Choroid plexus epithelial cell (primary cell): ENCODE data around the gene IGSF3.

Experiments used
- DNase-seq: peaks from one replicate; pipeline ENCODE4 v3.0.0-alpha.2; 2010; ENCODE audit warnings: low read depth
- H3K4me3 ChIP-seq: 2 replicates; pipeline ENCODE4 v1.5.1; 2011; ENCODE audit warnings: low read depth, mild to moderate bottlenecking, control low read depth, low read length, moderate library complexity
- CTCF ChIP-seq: conservative IDR thresholded peaks from 2 replicates; pipeline ENCODE4 v1.5.1; 2011; ENCODE audit warnings: low read depth, mild to moderate bottlenecking, control low read depth, inconsistent platforms, low read length, moderate library complexity

The IGSF3 gene

GRCh38 chr1:116679828-116680628, 12.5 kb upstream of the IGSF3 start:
- no peak overlapping the region for H3K4me3 ChIP-seq
- no peak for DNase-seq
- no peak for TF ChIP-seq CTCF

- no peak overlapping the region for H3K4me3 ChIP-seq
- DNase-seq = no peak
- peak; percentile 20 for TF ChIP-seq CTCF
These were observed 11.7 kb upstream of the IGSF3 start for GRCh38 chr1:116679091-116679827.

- DNase-seq = no peak
- no peak for TF ChIP-seq CTCF
- no peak overlapping the region for H3K4me3 ChIP-seq
These were observed 11.2 kb upstream of the IGSF3 start for GRCh38 chr1:116678732-116679090.

- TF ChIP-seq CTCF = no peak
- H3K4me3 ChIP-seq = no peak overlapping the region
- no peak for DNase-seq
These were observed 10.0 kb upstream of the IGSF3 start for GRCh38 chr1:116677474-116678062.

- DNase-seq = no peak
- H3K4me3 ChIP-seq = no peak overlapping the region
- no peak for TF ChIP-seq CTCF
These were observed 8.8 kb upstream of the IGSF3 start for GRCh38 chr1:116676291-116676690.

GRCh38 chr1:116674751-116675150, 7.2 kb upstream of the IGSF3 start:
- no peak for TF ChIP-seq CTCF
- DNase-seq = no peak
- H3K4me3 ChIP-seq = no peak overlapping the region
